GM12864 (cell line): ENCODE measurements around the gene CD68.

Experiments
- DNase-seq: peaks from one replicate; pipeline ENCODE4 v3.0.0-alpha.2; 2011; ENCODE audit warnings: low read depth
- H3K4me3 ChIP-seq: 2 replicates; pipeline ENCODE4 v1.5.1; 2011; ENCODE audit warnings: mild to moderate bottlenecking, low read depth, low read length, control low read depth
- TF ChIP-seq, protein P1 (sequence below): IDR thresholded peaks from 2 replicates; pipeline ENCODE4 v1.5.1; 2011; ENCODE audit warnings: low read depth, mild to moderate bottlenecking, moderate library complexity, low read length, control low read depth, inconsistent platforms; ENCODE audit errors: missing control alignments

Gene CD68, protein sequence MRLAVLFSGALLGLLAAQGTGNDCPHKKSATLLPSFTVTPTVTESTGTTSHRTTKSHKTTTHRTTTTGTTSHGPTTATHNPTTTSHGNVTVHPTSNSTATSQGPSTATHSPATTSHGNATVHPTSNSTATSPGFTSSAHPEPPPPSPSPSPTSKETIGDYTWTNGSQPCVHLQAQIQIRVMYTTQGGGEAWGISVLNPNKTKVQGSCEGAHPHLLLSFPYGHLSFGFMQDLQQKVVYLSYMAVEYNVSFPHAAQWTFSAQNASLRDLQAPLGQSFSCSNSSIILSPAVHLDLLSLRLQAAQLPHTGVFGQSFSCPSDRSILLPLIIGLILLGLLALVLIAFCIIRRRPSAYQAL

DNA sequence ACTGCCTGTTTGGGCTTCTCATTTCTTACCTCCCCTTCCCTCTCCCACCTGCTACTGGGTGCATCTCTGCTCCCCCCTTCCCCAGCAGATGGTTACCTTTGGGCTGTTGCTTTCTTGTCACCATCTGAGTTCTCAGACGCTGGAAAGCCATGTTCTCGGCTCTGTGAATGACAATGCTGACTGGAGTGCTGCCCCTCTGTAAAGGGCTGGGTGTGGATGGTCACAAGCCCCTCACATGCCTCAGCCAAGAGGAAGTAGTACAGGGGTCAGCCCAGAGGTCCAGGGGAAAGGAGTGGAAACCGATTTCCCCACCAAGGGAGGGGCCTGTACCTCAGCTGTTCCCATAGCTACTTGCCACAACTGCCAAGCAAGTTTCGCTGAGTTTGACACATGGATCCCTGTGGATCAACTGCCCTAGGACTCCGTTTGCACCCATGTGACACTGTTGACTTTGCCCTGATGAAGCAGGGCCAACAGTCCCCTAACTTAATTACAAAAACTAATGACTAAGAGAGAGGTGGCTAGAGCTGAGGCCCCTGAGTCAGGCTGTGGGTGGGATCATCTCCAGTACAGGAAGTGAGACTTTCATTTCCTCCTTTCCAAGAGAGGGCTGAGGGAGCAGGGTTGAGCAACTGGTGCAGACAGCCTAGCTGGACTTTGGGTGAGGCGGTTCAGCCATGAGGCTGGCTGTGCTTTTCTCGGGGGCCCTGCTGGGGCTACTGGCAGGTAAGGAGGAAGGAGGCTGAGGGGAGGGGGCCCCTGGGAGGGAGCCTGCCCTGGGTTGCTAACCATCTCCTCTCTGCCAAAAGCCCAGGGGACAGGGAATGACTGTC lies at the start of gene CD68:
Gene CD68 (plus strand): TSS at position 638 of the 833 bp plus-strand sequence. CDS start 40 bp downstream, at position 678.
- DNase-seq = peak; percentile 78
- peak within 1 kb of the TSS; percentile 5; the same call in 1 of the 2 replicates for H3K4me3 ChIP-seq
- TF ChIP-seq, protein P1, sequence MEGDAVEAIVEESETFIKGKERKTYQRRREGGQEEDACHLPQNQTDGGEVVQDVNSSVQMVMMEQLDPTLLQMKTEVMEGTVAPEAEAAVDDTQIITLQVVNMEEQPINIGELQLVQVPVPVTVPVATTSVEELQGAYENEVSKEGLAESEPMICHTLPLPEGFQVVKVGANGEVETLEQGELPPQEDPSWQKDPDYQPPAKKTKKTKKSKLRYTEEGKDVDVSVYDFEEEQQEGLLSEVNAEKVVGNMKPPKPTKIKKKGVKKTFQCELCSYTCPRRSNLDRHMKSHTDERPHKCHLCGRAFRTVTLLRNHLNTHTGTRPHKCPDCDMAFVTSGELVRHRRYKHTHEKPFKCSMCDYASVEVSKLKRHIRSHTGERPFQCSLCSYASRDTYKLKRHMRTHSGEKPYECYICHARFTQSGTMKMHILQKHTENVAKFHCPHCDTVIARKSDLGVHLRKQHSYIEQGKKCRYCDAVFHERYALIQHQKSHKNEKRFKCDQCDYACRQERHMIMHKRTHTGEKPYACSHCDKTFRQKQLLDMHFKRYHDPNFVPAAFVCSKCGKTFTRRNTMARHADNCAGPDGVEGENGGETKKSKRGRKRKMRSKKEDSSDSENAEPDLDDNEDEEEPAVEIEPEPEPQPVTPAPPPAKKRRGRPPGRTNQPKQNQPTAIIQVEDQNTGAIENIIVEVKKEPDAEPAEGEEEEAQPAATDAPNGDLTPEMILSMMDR = no peak

DNA sequence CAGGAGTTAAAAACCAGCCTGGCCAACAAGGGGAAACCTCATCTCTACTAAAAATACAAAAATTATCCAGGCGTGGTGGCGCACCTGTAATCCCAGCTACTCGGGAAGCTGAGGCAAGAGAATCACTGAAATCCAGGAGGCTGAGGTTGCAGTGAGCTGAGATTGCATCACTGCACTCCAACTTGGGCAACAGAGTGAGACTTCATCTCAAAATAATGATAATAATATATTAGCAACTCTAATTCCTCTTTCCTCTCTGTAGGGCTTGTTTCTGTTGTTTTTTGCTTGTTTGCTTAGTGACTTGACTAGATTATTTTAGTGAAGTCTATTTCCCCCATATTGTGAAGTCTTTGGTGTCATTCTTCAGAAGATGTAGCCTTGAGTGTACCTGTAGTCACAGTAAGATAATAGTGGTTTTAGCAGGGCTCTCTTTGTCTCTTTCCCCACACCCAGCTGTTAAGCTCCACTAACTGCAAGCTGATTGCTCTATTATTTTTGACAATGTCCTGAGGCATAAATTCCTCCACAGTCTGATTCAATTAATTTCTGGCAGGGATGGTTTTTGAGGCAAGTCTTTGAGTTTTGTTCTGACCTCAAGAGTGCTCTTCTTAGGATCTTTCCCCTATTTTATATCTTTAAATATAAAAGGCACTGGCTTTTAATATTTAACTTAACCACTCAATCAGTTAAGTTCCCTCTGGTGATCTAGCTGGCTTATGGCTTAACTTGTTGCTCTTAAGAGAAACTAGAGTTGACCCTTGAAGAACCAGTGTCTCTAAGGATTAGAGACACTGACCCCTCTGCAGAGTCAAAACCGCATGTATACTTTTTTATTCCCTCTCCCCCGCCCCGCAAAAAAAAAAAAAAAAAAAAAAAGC lies 49.2 kb upstream of the CD68 start:
- DNase-seq = no peak
- TF ChIP-seq, protein P1 = no peak

DNA sequence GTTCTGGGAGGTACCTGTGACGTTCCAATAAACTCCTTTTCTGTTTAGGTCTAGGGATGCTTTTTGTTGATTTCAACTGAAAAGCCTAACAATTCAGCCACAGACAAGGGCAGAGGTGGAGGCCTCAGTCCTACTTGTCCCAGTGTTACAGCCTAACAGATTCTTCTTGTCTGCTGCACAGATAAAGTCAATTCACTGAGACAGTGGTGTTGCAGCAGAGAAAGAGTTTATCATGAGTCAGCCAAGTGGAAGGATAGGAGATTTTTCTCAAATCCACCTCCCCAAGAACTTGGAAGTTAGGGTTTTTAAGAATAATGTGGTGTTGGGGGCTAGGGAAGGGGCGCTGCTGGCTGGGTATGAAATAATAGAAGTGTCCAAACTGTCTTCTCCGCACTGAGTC lies 41.4 kb upstream of the CD68 start:
- TF ChIP-seq, protein P1 = no peak
- H3K4me3 ChIP-seq = no peak overlapping the region
- no peak for DNase-seq

More for the DNA sequence above, 49.2 kb upstream of the CD68 start:
- H3K4me3 ChIP-seq = no peak overlapping the region

DNA sequence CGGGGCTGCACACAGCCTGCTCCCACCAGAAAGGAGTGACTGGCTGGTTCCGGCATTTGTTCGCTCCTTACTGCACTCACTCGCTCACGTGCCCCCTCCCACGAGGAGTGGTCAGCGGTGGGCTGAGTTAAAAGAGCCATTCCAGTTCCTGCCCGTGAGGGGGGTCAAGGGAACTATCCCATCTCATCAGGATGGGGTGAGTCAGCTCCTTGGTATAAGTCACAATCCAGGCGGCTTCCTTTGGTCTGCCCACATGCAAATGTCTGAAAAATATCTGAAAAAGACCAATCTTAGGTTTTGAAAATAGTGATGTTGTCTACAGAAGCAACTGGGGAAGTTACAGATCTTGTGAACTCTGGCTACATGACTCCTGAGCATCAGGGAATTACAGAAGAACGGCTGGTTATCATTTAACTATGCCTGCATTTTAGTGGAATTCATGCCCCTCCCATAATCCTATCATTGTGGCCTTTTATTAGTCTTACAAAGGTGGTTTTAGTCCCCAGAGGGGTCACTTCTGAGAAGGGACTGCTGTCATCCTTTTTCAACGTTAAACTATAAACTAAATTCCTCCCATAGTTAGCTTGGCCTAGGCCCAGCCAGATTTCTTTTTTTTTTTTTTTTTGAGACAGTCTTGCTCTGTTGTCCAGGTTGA lies 40.4 kb upstream of the CD68 start:
- TF ChIP-seq, protein P1 = no peak
- DNase-seq = no peak
- H3K4me3 ChIP-seq = no peak overlapping the region

DNA sequence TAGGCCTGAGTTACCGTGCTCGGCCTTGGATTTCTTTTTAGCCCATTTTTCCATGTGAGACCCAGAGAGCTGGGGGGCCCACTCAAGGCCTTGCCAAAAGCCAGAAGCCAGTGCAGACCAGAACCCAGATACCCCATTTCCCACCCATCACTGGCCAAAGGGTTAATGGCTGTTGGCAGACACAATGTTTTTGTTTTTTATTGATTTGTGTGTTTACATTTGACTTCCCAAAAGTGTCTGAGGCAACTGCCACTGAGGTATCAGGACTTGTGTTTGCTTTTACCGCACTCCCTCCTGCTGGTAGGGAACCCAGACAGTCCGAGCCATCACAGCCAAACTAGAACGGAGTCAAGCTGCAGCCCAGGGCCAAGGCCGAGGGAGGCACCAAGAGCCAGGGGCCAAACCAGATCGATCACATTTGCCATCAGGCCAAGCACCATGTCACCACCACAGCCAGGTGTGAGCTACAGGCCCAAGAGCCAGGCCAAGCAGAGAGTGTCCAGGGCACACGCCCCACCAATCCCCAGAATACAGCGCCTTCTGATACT lies 38.3 kb upstream of the CD68 start:
- no peak for DNase-seq
- no peak overlapping the region for H3K4me3 ChIP-seq
- TF ChIP-seq, protein P1 = no peak

DNA sequence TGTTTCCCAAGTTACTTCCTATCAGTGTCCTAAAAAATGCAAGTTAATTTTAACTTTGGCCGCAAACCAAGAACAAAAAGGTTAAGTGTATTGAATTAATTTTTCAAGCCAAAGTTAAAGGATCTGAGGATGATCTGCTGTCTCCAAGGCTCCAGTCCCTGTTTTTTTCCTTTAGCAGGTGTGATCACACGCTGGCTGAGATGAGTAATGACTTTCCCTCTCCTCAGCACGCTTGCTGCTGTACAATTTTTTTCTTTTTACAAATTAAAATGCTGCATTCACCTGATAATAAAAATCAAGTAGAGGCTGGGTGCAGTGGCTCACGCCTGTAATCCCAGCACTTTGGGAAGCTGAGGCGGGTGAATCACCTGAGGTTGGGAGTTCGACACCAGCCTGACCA lies 34.5 kb upstream of the CD68 start:
- TF ChIP-seq, protein P1 = no peak
- DNase-seq = no peak
- H3K4me3 ChIP-seq = no peak overlapping the region
